Mesenchymal stem cell (in vitro differentiated cells and primary cell): ENCODE data around the gene TEAD2.

Source experiments
- DNase-seq: peaks from one replicate; pipeline ENCODE4 v3.0.0-alpha.2; 2013
- H2AFZ ChIP-seq: one replicate; pipeline ENCODE4 v1.6.1; 2013; ENCODE audit warnings: low read depth, mild to moderate bottlenecking, control low read depth, inconsistent platforms, low read length, moderate library complexity
- H2AK5ac ChIP-seq: 2 replicates; pipeline ENCODE4 v1.6.1; 2013; ENCODE audit warnings: low read length, moderate library complexity, mild to moderate bottlenecking, inconsistent platforms; ENCODE audit not compliant: severe bottlenecking
- H2BK120ac ChIP-seq: one replicate; pipeline ENCODE4 v1.6.1; 2013; ENCODE audit warnings: low read depth, mild to moderate bottlenecking, inconsistent platforms, low read length, moderate library complexity
- H2BK12ac ChIP-seq, 2 experiments: one replicate each; pipeline ENCODE4 v1.6.1; 2013; ENCODE audit warnings: inconsistent platforms in 2 of 2, low read length in 2 of 2, mild to moderate bottlenecking in 2 of 2, moderate library complexity in 2 of 2, control low read depth in 1 of 2
- H2BK15ac ChIP-seq: one replicate; pipeline ENCODE4 v1.6.1; 2013; ENCODE audit warnings: mild to moderate bottlenecking, low read depth, inconsistent platforms; ENCODE audit not compliant: poor library complexity, severe bottlenecking
- H2BK5ac ChIP-seq: 2 replicates; pipeline ENCODE4 v1.6.1; 2013; ENCODE audit warnings: low read depth, mild to moderate bottlenecking, low read length, control low read depth, inconsistent platforms; ENCODE audit not compliant: poor library complexity, severe bottlenecking
- H3K14ac ChIP-seq, 2 experiments: one replicate each; pipeline ENCODE4 v1.6.1; 2013; ENCODE audit warnings: inconsistent platforms in 2 of 2, low read length in 2 of 2, control low read depth in 1 of 2, mild to moderate bottlenecking in 1 of 2, moderate library complexity in 1 of 2
- H3K18ac ChIP-seq, 2 experiments: one replicate each; pipeline ENCODE4 v1.6.1; 2013; ENCODE audit warnings: inconsistent platforms in 2 of 2, low read length in 2 of 2, control low read depth in 1 of 2, low read depth in 1 of 2, mild to moderate bottlenecking in 1 of 2
- H3K23ac ChIP-seq, 2 experiments: one replicate each; pipeline ENCODE4 v1.6.1; 2013; ENCODE audit warnings: inconsistent platforms in 2 of 2, low read length in 2 of 2, mild to moderate bottlenecking in 2 of 2, moderate library complexity in 2 of 2, control low read depth in 1 of 2
- H3K27ac ChIP-seq: 2 replicates; pipeline ENCODE4 v1.5.1; 2013; ENCODE audit warnings: mild to moderate bottlenecking, moderate library complexity, low read length, control low read depth, inconsistent platforms; ENCODE audit not compliant: poor library complexity, severe bottlenecking
- H3K27me3 ChIP-seq, 2 experiments: 2 replicates each; pipeline versions ENCODE4 v1.6.1 to v1.7.0; 2013; ENCODE audit warnings: low read length in 2 of 2, mild to moderate bottlenecking in 2 of 2, moderate library complexity in 2 of 2, control low read depth in 1 of 2, inconsistent platforms in 1 of 2; ENCODE audit not compliant: control insufficient read depth in 1 of 2, insufficient read depth in 1 of 2
- H3K36me3 ChIP-seq, 2 experiments: 2 replicates each; pipeline versions ENCODE4 v1.6.1 to v1.7.0; 2013; ENCODE audit warnings: low read length in 2 of 2, control low read depth in 1 of 2, inconsistent platforms in 1 of 2, low read depth in 1 of 2, mild to moderate bottlenecking in 1 of 2; ENCODE audit not compliant: insufficient read depth in 2 of 2, control insufficient read depth in 1 of 2
- H3K4ac ChIP-seq, 2 experiments: one replicate each; pipeline ENCODE4 v1.6.1; 2013; ENCODE audit warnings: inconsistent platforms in 2 of 2, low read length in 2 of 2, mild to moderate bottlenecking in 2 of 2, moderate library complexity in 2 of 2, control low read depth in 1 of 2, low read depth in 1 of 2
- H3K4me1 ChIP-seq: 2 replicates; pipeline ENCODE4 v1.6.1; 2013; ENCODE audit warnings: low read depth, low read length, control low read depth; ENCODE audit not compliant: control insufficient read depth, insufficient read depth
- H3K4me2 ChIP-seq: 2 replicates; pipeline ENCODE4 v1.6.1; 2013; ENCODE audit warnings: low read length, mild to moderate bottlenecking, inconsistent platforms; ENCODE audit not compliant: poor library complexity, severe bottlenecking
- H3K4me3 ChIP-seq, 2 experiments: 2 replicates each; pipeline versions ENCODE4 v1.5.1 to v1.7.0; 2013; ENCODE audit warnings: low read length in 2 of 2, mild to moderate bottlenecking in 2 of 2, control low read depth in 1 of 2, low read depth in 1 of 2; ENCODE audit not compliant: insufficient read depth in 1 of 2
- H3K79me1 ChIP-seq: replicated peaks from 2 replicates; pipeline ENCODE4 v1.6.1; 2013; ENCODE audit warnings: mild to moderate bottlenecking, control low read depth, low read length, inconsistent platforms; ENCODE audit not compliant: poor library complexity, severe bottlenecking
- H3K9ac ChIP-seq: 2 replicates; pipeline ENCODE4 v1.7.0; 2013; ENCODE audit warnings: mild to moderate bottlenecking, low read length, moderate library complexity
- H3K9me3 ChIP-seq: 2 replicates; pipeline ENCODE4 v1.7.0; 2013; ENCODE audit warnings: mild to moderate bottlenecking, low read length; ENCODE audit not compliant: control insufficient read depth
- H4K8ac ChIP-seq: one replicate; pipeline ENCODE4 v1.6.1; 2013; ENCODE audit warnings: inconsistent platforms, mild to moderate bottlenecking, low read length, moderate library complexity
- H4K91ac ChIP-seq: one replicate; pipeline ENCODE4 v1.6.1; 2013; ENCODE audit warnings: mild to moderate bottlenecking, low read length, inconsistent platforms
- WGBS: methylation state at CpG from one replicate; pipeline ENCODE4 v1.1.7; 2013; ENCODE audit warnings: mixed read lengths; 5-methylcytosine and 5-hydroxymethylcytosine counted together

TEAD2 gene

DNA sequence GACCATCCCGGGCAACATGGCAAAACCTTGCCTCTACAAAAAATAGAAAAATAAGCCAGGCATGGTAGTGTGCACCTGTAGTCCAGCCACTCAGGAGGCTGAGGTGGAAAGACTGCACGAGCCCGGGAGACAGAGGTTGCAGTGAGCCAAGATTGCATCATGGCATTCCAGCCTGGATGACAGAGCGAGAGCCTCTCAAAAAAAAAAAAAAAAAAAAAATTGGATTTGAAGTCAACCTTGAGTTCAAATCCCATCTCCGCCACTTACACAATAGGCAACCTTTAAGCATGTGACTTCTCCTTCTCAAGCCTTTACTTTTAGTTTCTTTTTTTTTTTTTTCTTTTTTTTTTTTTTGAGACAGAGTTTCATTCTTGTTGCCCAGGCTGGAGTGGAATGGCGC, 37.8 kb upstream of the TEAD2 start:
- Histone ChIP-seq H2BK5ac (no peak overlapping the region), H3K23ac (no peak overlapping the region), H2BK120ac (no peak overlapping the region), H3K4me2 (no peak overlapping the region), H3K4me1 (peaks cover 23% of the 10 kb centered on the region), H4K91ac (no peak overlapping the region), H2BK15ac (no peak overlapping the region), H2AK5ac (no peak overlapping the region), H3K14ac (no peak overlapping the region), H3K9me3 (no peaks in the 10 kb centered on the region), H3K36me3 (no peaks in the 10 kb centered on the region), H3K18ac (no peak overlapping the region), H2BK12ac (no peak overlapping the region), H3K4ac (no peak overlapping the region), H3K79me1 (no peaks in the 10 kb centered on the region), H3K4me3 (no peak overlapping the region), H3K27ac (no peak overlapping the region), H3K9ac (no peak overlapping the region), H4K8ac (no peak overlapping the region), H2AFZ (no peak overlapping the region), H3K27me3 (peaks cover 0 to 59% of the 10 kb centered on the region in 2 experiments)
- WGBS = 86% methylated on average over 5 of the region's 6 CpGs
- DNase-seq = no peak

DNA sequence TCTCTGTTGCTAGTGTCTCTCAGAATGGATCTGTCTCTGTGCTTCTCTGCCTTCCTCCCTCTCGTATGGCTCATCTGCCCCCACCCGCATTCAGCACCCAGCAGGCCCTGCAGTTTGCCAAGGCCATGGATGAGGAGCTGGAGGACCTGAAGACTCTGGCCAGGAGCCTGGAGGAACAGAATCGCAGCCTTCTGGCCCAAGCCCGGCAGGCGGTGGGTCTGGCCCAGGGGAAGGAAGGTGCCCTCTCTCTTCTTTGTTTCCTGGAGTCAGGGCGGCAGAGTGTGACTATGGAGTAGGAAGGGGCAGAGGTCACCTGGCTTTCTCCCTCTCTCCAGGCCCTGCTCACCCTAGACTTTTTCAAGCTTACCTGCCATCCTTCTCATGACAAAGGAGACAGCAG, 36.7 kb upstream of the TEAD2 start:
- Histone ChIP-seq H3K79me1 (no peaks in the 10 kb centered on the region), H2BK120ac (no peak overlapping the region), H3K27me3 (peaks cover 8 to 61% of the 10 kb centered on the region in 2 experiments), H2BK5ac (no peak overlapping the region), H3K4ac (no peak overlapping the region), H2AFZ (no peak overlapping the region), H2BK12ac (no peak overlapping the region), H3K23ac (no peak overlapping the region), H3K9me3 (no peaks in the 10 kb centered on the region), H3K14ac (no peak overlapping the region), H4K8ac (no peak overlapping the region), H3K4me2 (no peak overlapping the region), H3K27ac (no peak overlapping the region), H2AK5ac (no peak overlapping the region), H3K36me3 (no peaks in the 10 kb centered on the region), H3K18ac (no peak overlapping the region), H3K4me3 (no peak overlapping the region), H4K91ac (no peak overlapping the region), H3K4me1 (peaks cover 18% of the 10 kb centered on the region), H3K9ac (no peak overlapping the region), H2BK15ac (no peak overlapping the region)
- WGBS = 91% methylated on average over 5 of the region's 6 CpGs
- no peak for DNase-seq

DNA sequence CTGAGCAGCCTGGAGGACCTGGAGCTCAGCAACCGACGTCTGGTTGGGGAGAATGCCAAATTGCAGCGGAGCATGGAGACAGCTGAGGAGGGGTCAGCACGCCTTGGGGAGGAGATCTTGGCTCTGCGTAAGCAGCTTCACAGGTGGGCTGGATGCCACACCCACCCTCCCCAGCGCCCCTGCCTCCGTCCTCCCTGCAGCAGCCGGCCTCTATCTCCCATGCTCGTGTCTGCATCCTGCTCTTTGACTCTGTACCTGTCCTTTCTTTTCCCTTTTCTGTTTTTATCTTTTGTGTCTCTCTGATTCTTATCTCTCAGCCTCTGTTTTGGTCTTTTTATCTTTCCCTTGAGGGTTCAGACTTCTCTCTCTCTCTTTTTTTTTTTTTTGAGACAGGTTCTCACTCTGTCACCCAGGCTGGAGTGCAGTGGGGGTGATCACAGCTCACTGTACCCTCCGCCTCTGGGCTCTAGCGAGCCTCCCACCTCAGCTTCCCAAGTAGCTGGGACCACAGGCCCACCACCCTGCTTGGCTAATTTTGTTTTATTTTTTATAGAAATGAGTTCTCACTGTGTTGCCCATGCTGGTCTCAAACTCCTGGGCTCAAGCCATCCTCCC, 35.9 kb upstream of the TEAD2 start:
- Histone ChIP-seq H3K27me3 (peaks cover 15 to 66% of the 10 kb centered on the region in 2 experiments), H3K9me3 (no peaks in the 10 kb centered on the region), H3K9ac (no peak overlapping the region), H3K4me3 (no peak overlapping the region), H3K27ac (no peak overlapping the region), H2AFZ (no peak overlapping the region), H3K4me1 (peaks cover 11% of the 10 kb centered on the region), H2BK120ac (no peak overlapping the region), H2BK15ac (no peak overlapping the region), H3K23ac (no peak overlapping the region), H2BK12ac (no peak overlapping the region), H2BK5ac (no peak overlapping the region), H3K18ac (no peak overlapping the region), H3K4ac (no peak overlapping the region), H3K14ac (no peak overlapping the region), H3K36me3 (no peaks in the 10 kb centered on the region), H4K8ac (no peak overlapping the region), H4K91ac (no peak overlapping the region), H3K4me2 (no peak overlapping the region), H3K79me1 (no peaks in the 10 kb centered on the region), H2AK5ac (no peak overlapping the region)
- no peak for DNase-seq
- 52% methylated on average over 10 of the region's 11 CpGs for WGBS

DNA sequence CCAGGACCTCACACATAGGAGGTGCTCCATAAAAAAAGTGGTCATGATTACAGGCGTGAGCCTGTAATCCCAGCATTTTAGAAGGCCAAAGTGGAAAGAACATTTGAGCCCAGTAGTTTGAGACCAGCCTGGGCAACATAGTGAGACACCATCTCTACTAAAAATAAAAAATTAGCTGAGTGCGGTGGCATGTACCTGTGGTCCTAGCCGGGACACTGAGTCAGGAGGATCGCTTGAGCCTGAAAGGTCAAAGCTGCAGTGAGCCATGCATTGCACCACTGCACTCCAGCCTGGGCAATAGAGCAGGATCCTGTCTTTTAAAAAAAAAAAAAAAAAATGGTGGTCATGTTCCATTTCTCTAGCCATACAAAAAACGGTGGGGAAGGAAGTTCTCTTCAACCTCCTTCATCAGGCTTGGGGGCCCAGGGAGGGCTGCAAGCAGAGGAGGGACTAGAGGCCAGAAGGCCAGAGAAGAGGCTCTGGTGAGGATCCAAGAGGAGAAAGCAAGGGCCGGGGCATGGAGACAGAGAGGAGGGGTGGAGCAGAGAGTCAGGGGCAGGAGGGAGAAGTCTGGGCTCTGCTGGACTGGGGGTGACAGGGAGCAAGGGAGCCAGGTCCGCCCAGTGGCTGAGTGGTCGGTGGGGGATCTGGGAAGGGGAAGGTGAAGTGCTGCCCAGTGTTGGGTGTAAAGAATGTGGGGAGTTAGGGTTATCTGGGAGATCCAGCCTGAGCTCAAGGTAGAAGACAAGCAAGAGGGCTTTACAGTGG, 34.7 kb upstream of the TEAD2 start:
- Histone ChIP-seq H2BK120ac (no peak overlapping the region), H3K4me1 (peaks cover 11% of the 10 kb centered on the region), H3K9ac (no peak overlapping the region), H3K4me2 (no peak overlapping the region), H4K91ac (no peak overlapping the region), H3K27ac (no peak overlapping the region), H2BK12ac (no peak overlapping the region), H2AK5ac (no peak overlapping the region), H3K4ac (no peak overlapping the region), H2AFZ (no peak overlapping the region), H3K79me1 (no peaks in the 10 kb centered on the region), H3K4me3 (no peak overlapping the region), H2BK15ac (no peak overlapping the region), H2BK5ac (no peak overlapping the region), H3K14ac (no peak overlapping the region), H3K9me3 (no peaks in the 10 kb centered on the region), H4K8ac (no peak overlapping the region), H3K36me3 (no peaks in the 10 kb centered on the region), H3K18ac (no peak overlapping the region), H3K23ac (no peak overlapping the region), H3K27me3 (peaks cover 16 to 71% of the 10 kb centered on the region in 2 experiments)
- WGBS = 81% methylated on average over 8 of the region's 8 CpGs
- DNase-seq = no peak
